Measurements from ENCODE around the gene NPM1. TPM values are rescaled to one million over a fixed set of nuclear protein-coding genes. Genes with fewer than 3 reads are reported as not detected.

Gene NPM1
- total RNA-seq, 1 experiment from 2014 or later = 1,998 TPM

GRCh38 chr5:171363846-171364245, 23.8 kb upstream of the NPM1 start:
- Histone ChIP-seq H3K36me3 (ENCODE audit: insufficient read depth, low read length, poor library complexity, severe bottlenecking) (no peaks in the 10 kb centered on the region), H3K4me3 (ENCODE audit: low read depth, low read length, poor library complexity, severe bottlenecking) (no peak overlapping the region), H3K27me3 (replicated peaks; ENCODE audit: insufficient read depth, low read depth, low read length, poor library complexity) (no peaks in the 10 kb centered on the region), H3K27ac (ENCODE audit: low read depth, low read length, poor library complexity, severe bottlenecking) (no peak overlapping the region), H3K4me1 (ENCODE audit: insufficient read depth, low read length, poor library complexity, severe bottlenecking) (no peaks in the 10 kb centered on the region), H3K9me3 (ENCODE audit: low read depth, low read length, poor library complexity, severe bottlenecking) (no peaks in the 10 kb centered on the region)
- no peak for DNase-seq (ENCODE audit: low spot score)
- no peak for TF ChIP-seq CTCF (conservative IDR thresholded peaks at IDR 0.05; ENCODE audit: low read depth, low read length)
- no peak for TF ChIP-seq EZH2 (IDR thresholded peaks at IDR 0.05; ENCODE audit: borderline replicate concordance, low read depth, low read length, poor library complexity, severe bottlenecking)
- intact Hi-C loops (cut with micrococcal nuclease; ENCODE audit: unreplicated experiment) = no loop called here
- POLR2A ChIA-PET (ENCODE audit: low non-redundant PET) = no interaction called here
- CTCF ChIA-PET = no interaction called here
- no TSS peak for BruUV-seq (replicated peaks)

DNA sequence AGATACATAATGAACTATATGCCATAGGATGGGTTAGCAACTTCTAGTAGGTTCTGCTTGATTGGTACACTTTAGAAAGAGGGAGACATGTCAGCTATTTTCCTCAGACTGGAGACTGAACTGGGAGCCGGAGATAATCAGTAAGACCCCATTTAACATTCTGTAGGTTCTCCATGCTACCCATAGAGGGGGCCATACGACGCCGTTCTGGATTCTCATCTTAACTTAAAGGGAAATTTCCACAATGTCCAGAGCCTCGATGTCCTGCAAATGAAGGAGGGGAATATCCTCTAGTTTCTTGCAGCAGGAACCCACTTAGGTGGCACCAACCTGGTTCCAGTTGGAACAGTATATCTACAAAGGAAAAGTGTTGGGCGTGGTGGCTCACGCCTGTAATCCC, 22.3 kb upstream of the NPM1 start:
- Histone ChIP-seq H3K27me3 (replicated peaks; ENCODE audit: insufficient read depth, low read depth, low read length, poor library complexity) (no peaks in the 10 kb centered on the region), H3K9me3 (ENCODE audit: low read depth, low read length, poor library complexity, severe bottlenecking) (no peaks in the 10 kb centered on the region), H3K36me3 (ENCODE audit: insufficient read depth, low read length, poor library complexity, severe bottlenecking) (no peaks in the 10 kb centered on the region), H3K27ac (ENCODE audit: low read depth, low read length, poor library complexity, severe bottlenecking) (no peak overlapping the region), H3K4me1 (ENCODE audit: insufficient read depth, low read length, poor library complexity, severe bottlenecking) (no peaks in the 10 kb centered on the region), H3K4me3 (ENCODE audit: low read depth, low read length, poor library complexity, severe bottlenecking) (no peak overlapping the region)
- intact Hi-C loops (cut with micrococcal nuclease; ENCODE audit: unreplicated experiment) = no loop called here
- BruUV-seq (replicated peaks) = no TSS peak
- ChIA-PET CTCF (no interaction called here), POLR2A (ENCODE audit: low non-redundant PET) (no interaction called here)
- no peak for TF ChIP-seq EZH2 (IDR thresholded peaks at IDR 0.05; ENCODE audit: borderline replicate concordance, low read depth, low read length, poor library complexity, severe bottlenecking)
- peak; percentile 59 for TF ChIP-seq CTCF (conservative IDR thresholded peaks at IDR 0.05; ENCODE audit: low read depth, low read length)
- DNase-seq (ENCODE audit: low spot score) = peak; percentile 40

- CTCF ChIA-PET = no interaction called here
- Histone ChIP-seq H3K4me1 (ENCODE audit: insufficient read depth, low read length, poor library complexity, severe bottlenecking) (no peaks in the 10 kb centered on the region), H3K27me3 (replicated peaks; ENCODE audit: insufficient read depth, low read depth, low read length, poor library complexity) (no peaks in the 10 kb centered on the region), H3K36me3 (ENCODE audit: insufficient read depth, low read length, poor library complexity, severe bottlenecking) (no peaks in the 10 kb centered on the region), H3K27ac (ENCODE audit: low read depth, low read length, poor library complexity, severe bottlenecking) (no peak overlapping the region), H3K9me3 (ENCODE audit: low read depth, low read length, poor library complexity, severe bottlenecking) (no peaks in the 10 kb centered on the region), H3K4me3 (ENCODE audit: low read depth, low read length, poor library complexity, severe bottlenecking) (no peak overlapping the region)
- no peak for TF ChIP-seq EZH2 (IDR thresholded peaks at IDR 0.05; ENCODE audit: borderline replicate concordance, low read depth, low read length, poor library complexity, severe bottlenecking)
- TF ChIP-seq CTCF (conservative IDR thresholded peaks at IDR 0.05; ENCODE audit: low read depth, low read length) = no peak
- intact Hi-C loops (cut with micrococcal nuclease; ENCODE audit: unreplicated experiment) = no loop called here
- DNase-seq (ENCODE audit: low spot score) = no peak
- no TSS peak for BruUV-seq (replicated peaks)
- POLR2A ChIA-PET (ENCODE audit: low non-redundant PET) = no interaction called here
Observed at GRCh38 chr5:171366645-171367044, 21.0 kb upstream of the NPM1 start.
